Fibroblast of the aortic adventitia (primary cell): ENCODE data around the gene CSNK2A1. TPM values are rescaled to one million over a fixed set of nuclear protein-coding genes. Genes with fewer than 3 reads are reported as not detected.

ENCODE experiments used
- DNase-seq: peaks from one replicate; pipeline ENCODE4 v3.0.0-alpha.2; 2010; ENCODE audit warnings: low read depth
- H3K4me3 ChIP-seq: 2 replicates; pipeline ENCODE4 v1.5.1; 2011; ENCODE audit warnings: low read depth, mild to moderate bottlenecking, control low read depth, low read length, moderate library complexity
- CTCF ChIP-seq: IDR thresholded peaks from 2 replicates; pipeline ENCODE4 v1.5.1; 2011; ENCODE audit warnings: mild to moderate bottlenecking, low read length, control low read depth, inconsistent platforms; ENCODE audit not compliant: insufficient read depth
- total RNA-seq: library from RNA; depleted of rRNA; stranded (reverse); fragments of >200 nt; gene quantifications from 2 replicates; pipeline ENCODE4 v1.2.3, GENCODE V29; 2012; ENCODE audit warnings: low replicate concordance

CSNK2A1 gene
- total RNA-seq, result 84.6 and 147 TPM in 2 replicates

DNA sequence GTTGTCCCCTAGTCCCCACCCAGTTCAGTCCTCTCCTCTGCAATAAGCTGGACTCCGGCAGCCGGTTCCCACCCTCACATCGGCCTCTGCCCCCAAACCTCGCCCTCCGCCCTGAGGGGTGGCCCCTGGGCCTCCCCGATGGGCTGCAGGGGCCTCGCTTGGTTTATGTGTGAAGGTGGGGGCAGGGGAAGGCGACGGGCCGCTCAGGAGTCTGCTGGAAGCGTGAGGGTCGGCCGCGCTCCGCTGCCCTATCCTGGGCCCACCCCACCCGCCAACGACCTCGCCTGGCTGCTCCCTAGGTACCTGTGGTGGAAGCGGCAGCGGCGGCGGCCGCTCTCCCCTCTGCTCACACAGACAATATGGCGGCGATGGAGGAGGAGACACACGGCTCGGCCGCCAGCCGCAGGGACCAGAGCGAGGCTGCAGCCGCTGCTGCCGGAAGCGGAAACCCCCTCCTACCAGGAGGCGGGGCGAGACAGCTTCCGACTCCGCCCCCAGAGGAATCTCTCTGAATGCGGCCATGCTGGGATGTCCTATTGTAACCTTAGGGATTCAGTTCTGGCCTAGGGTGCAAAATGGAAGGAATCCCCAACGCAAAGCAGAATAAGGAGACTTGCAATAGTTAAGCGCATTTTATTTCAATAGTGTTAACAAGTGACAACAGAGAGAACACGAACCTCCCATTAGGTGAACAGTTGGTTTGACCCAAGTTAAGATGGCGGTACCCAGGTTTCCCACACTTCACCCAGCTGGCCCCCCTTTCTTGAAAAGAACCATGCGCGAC lies at the start of gene CSNK2A1:
CSNK2A1 (minus strand) TSS at position 422 of the 784 bp plus-strand sequence. CDS start 35,239 bp downstream, outside the sequence.
- no peak for TF ChIP-seq CTCF
- H3K4me3 ChIP-seq, result peak within 1 kb of the TSS; percentile 95
- peak; percentile 96 for DNase-seq

DNA sequence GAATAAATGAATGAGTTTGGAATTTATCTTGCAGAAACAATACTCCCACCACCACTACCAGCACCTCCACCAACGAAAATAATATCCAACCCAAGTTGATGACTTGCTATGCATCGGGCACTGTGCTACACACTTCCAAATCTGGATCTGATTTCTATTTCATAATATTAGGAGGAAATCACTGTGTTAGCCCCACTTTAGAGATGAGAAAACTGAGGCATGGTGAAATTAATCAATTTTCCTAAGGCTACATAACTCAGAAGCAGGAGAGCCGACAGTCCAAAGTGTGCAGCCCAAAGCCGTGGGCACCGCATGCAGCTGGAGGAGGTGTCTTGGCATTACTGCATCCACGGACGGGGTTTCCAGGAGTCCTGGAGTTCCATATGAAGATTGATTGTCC lies 48.9 kb upstream of the CSNK2A1 start:
- no peak for TF ChIP-seq CTCF
- DNase-seq, result no peak
- no peak overlapping the region for H3K4me3 ChIP-seq

- TF ChIP-seq CTCF, result no peak
- no peak for DNase-seq
- no peak overlapping the region for H3K4me3 ChIP-seq
Observed at GRCh38 chr20:591941-592340, 48.4 kb upstream of the CSNK2A1 start.

DNA sequence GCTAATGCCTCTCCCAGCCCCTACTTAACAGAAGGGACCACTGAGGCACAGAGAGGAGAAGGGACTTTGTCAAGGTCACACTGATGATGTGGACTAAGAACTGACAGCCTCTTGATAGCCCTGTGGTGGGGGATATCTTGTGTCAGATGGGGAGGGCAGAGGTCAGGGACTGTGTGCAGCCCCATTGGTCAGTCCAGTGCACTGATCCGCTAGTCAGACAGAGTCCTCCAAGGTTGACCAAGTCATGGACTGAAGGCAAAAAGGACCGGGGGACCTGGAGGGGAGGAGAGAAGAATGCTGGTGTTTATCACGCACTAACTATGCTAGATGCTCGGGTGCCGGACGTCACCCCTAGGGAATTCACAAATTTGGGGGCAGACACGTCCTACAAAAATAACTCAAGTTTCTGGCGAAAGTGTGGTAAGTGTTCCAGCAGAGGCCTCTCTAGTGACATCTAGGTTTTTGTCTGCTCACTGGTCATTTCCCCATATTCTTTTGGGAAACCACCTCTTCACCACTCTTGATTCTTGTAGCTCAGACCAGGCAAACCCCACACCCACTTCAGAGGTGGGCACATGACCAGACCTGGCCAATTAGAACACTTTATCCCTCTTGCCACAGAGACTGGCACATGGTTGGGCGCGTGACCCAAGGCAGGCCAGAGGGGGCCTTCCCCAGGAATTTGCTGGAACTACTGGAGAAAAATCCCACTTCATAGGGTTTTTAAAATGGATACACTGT lies 45.5 kb upstream of the CSNK2A1 start:
- H3K4me3 ChIP-seq, result no peak overlapping the region
- no peak for TF ChIP-seq CTCF
- no peak for DNase-seq

- TF ChIP-seq CTCF, result no peak
- H3K4me3 ChIP-seq, result no peak overlapping the region
- DNase-seq, result no peak
Observed at GRCh38 chr20:588476-588875, 44.9 kb upstream of the CSNK2A1 start.

DNA sequence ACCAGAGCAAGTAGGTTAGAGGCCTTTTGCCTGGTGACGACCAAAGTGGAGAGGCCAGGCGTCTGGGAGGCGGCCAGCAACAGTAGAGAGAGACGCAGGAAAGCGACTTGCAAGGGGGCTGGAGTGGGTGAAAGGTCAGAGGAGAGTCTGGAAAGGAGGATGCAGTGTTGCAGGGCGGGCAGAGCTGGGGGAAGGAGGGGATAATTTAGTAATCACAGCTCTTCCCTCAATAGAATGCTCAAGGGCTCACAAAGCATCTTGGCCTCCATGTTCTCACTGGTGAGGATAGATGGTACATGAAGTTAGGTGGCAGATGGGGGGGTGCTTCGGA lies 41.3 kb upstream of the CSNK2A1 start:
- no peak overlapping the region for H3K4me3 ChIP-seq
- no peak for DNase-seq
- no peak for TF ChIP-seq CTCF
